Esophagus muscularis mucosa (tissue), 3 donors: ENCODE results near the gene IFI16.

Experiments used
- CTCF ChIP-seq, 3 experiments: fragments of 200-600 bp in 2 of 3; fragments of 450-650 bp in 1 of 3; sonication (generic) in 2 of 3; IDR thresholded peaks; one replicate each; pipeline ENCODE4 v1.5.1; 2017 to 2019; ENCODE audit warnings: antibody characterized with exemption in 3 of 3, mild to moderate bottlenecking in 2 of 3, moderate library complexity in 1 of 3
- POLR2A ChIP-seq: fragments of 450-650 bp; IDR thresholded peaks from one replicate; pipeline ENCODE4 v1.6.1; 2017; ENCODE audit warnings: antibody characterized with exemption, moderate library complexity, mild to moderate bottlenecking, low read depth

GRCh38 chr1:159014851-159015250 is 5.1 kb downstream of the IFI16 start:
- no peak for TF ChIP-seq CTCF (IDR thresholded peaks at IDR 0.05)
- TF ChIP-seq POLR2A: no peak
